Renal pelvis (tissue), 12 donors: Measurements from ENCODE around the gene UBE3C. TPM values are rescaled to one million over a fixed set of nuclear protein-coding genes. Genes with fewer than 3 reads are reported as not detected.
A peak's percentile ranks its signal among the peaks of the same experiment; 100 is the strongest.
"Not testable (repeated sequence)": the region's sequence is repeated elsewhere in the genome, so short reads cannot be mapped to it uniquely, and the experiment has no call there.

Source experiments
- DNase-seq: peaks from one replicate; pipeline ENCODE4 v3.0.0-alpha.2; 2013
- long read RNA-seq, 16 experiments: transcript quantifications; one replicate each; lab custom pipeline, GENCODE V29; 2026
- polyA plus RNA-seq, 3 donors: library from polyadenylated mRNA; unstranded; fragments of 120-200 nt; gene quantifications; one replicate each; pipeline ENCODE4 v1.2.1, GENCODE V29; 2013; ENCODE audit not compliant: insufficient read length in 3 of 3

The UBE3C gene
- 10 to 100 TPM; 38.0 to 47.1 (median 44.3) TPM for polyA plus RNA-seq
- long read RNA-seq, donor 1, full-length matches to known transcripts = 3 of 3 reads
- long read RNA-seq, donor 1, partial matches to known transcripts = 0 of 3 reads
- long read RNA-seq, donor 1, other reads (novel, unspliced or antisense) = 0 of 3 reads
- long read RNA-seq, donor 2, full-length matches to known transcripts = 4 of 4 reads
- long read RNA-seq, donor 2, partial matches to known transcripts = 0 of 4 reads
- long read RNA-seq, donor 2, other reads (novel, unspliced or antisense) = 0 of 4 reads
- long read RNA-seq, donor 3, full-length matches to known transcripts = 1 of 1 reads
- long read RNA-seq, donor 3, partial matches to known transcripts = 0 of 1 reads
- long read RNA-seq, donor 3, other reads (novel, unspliced or antisense) = 0 of 1 reads
- long read RNA-seq, donor 4, full-length matches to known transcripts = 6 of 6 reads
- long read RNA-seq, donor 4, partial matches to known transcripts = 0 of 6 reads
- long read RNA-seq, donor 4, other reads (novel, unspliced or antisense) = 0 of 6 reads
- long read RNA-seq, donor 5, partial matches to known transcripts = 0 of 1 reads
- long read RNA-seq, donor 5, other reads (novel, unspliced or antisense) = 0 of 1 reads
- long read RNA-seq, donor 6, full-length matches to known transcripts = 2 of 2 reads
- long read RNA-seq, donor 6, partial matches to known transcripts = 0 of 2 reads
- long read RNA-seq, donor 6, other reads (novel, unspliced or antisense) = 0 of 2 reads
- long read RNA-seq, donor 7, full-length matches to known transcripts = 5 of 41 reads
- long read RNA-seq, donor 7, partial matches to known transcripts = 36 of 41 reads
- long read RNA-seq, donor 7, other reads (novel, unspliced or antisense) = 0 of 41 reads
- long read RNA-seq, donor 8, full-length matches to known transcripts = 6 of 6 reads
- long read RNA-seq, donor 8, partial matches to known transcripts = 0 of 6 reads
- long read RNA-seq, donor 8, other reads (novel, unspliced or antisense) = 0 of 6 reads
- long read RNA-seq, donor 9, full-length matches to known transcripts = 3 of 9 reads
- long read RNA-seq, donor 9, partial matches to known transcripts = 6 of 9 reads
- long read RNA-seq, donor 9, other reads (novel, unspliced or antisense) = 0 of 9 reads
- long read RNA-seq, donor 10, full-length matches to known transcripts = 3 of 11 reads
- long read RNA-seq, donor 10, partial matches to known transcripts = 8 of 11 reads
- long read RNA-seq, donor 10, other reads (novel, unspliced or antisense) = 0 of 11 reads
- long read RNA-seq, donor 11, full-length matches to known transcripts = 1 of 1 reads
- long read RNA-seq, donor 11, partial matches to known transcripts = 0 of 1 reads
- long read RNA-seq, donor 11, other reads (novel, unspliced or antisense) = 0 of 1 reads
- long read RNA-seq, donor 12, full-length matches to known transcripts = 6 of 72 reads
- long read RNA-seq, donor 12, partial matches to known transcripts = 60 of 72 reads
- long read RNA-seq, donor 12, other reads (novel, unspliced or antisense) = 6 of 72 reads
- long read RNA-seq, donor 13, full-length matches to known transcripts = 3 of 3 reads
- long read RNA-seq, donor 13, partial matches to known transcripts = 0 of 3 reads
- long read RNA-seq, donor 13, other reads (novel, unspliced or antisense) = 0 of 3 reads
- long read RNA-seq, donor 14, full-length matches to known transcripts = 3 of 3 reads
- long read RNA-seq, donor 14, partial matches to known transcripts = 0 of 3 reads
- long read RNA-seq, donor 14, other reads (novel, unspliced or antisense) = 0 of 3 reads
- long read RNA-seq, donor 15, full-length matches to known transcripts = 2 of 67 reads
- long read RNA-seq, donor 15, partial matches to known transcripts = 65 of 67 reads
- long read RNA-seq, donor 15, other reads (novel, unspliced or antisense) = 0 of 67 reads
- long read RNA-seq, donor 16, full-length matches to known transcripts = 2 of 2 reads
- long read RNA-seq, donor 16, partial matches to known transcripts = 0 of 2 reads
- long read RNA-seq, donor 16, other reads (novel, unspliced or antisense) = 0 of 2 reads

DNA sequence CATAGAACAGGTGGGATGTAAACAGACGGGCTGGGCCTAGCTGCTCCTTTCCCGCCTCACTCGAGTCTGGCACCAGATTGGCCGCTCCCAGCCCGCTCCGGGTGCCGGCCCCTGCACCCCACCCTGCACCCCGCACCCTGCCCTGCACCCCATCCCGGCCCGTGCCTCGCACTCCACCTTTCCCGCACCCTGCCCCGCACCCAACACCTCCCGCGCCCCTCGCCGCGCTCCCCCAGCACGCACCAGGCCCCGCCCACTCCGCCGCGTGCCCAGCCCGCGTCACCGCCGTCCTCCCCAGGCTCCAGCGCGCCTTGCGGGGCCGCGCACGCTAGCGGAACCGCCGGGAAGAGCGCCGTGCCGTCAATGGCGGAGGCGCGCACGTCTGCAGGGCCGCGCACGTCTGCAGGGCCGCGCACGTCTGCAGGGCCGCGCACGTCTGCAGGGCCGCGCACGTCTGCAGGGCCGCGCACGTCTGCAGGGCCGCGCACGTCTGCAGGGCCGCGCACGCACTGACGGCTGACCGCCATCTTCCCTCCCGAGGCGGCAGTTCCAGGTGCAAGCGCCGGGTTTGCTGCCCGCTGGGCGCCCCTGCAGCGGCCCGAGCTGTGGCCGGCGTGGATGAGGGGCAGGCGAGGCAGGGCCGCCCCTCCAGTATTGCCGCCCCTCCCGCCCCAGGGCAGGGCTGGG lies at the start of gene UBE3C:
TSS of gene UBE3C (plus strand) at position 503 of the 687 bp plus-strand sequence. CDS start 347 bp downstream, outside the sequence.
- peak; percentile 92 for DNase-seq

- DNase-seq = no peak
Measured at GRCh38 chr7:157089100-157089610, 49.6 kb upstream of the UBE3C start.

DNA sequence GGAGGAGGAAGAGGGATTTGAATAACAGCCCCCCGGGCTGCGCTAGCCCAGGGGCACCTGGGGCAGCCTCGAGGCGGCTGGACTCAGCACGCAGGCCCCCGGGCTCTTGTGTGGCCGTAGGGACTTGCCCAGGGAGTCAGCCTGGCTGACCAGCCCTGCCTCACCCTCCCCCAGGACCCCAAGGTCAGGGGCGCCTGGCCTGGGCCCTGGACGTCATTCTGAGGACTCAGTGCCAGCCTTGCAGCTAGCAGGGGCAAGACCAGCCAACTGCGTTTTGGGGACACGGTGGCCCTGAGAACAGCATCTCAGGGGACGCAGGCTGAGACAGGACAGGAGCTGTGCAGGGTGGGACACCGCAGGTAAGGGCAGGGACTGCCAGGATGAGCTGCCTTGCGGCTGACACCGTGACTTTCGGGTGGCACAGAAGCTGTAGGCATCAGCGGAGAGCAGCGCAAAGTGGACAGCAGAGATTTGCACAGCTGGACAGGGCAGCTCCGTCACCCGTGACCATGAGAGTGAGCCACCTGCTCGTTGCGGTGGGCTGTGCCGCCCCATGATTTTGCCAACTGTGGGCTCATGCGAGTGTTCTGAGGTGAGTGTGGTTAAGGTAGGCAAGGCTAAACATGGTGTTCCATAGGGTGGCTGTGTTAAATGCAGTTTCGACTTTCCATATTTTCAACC lies 48.1 kb upstream of the UBE3C start:
- DNase-seq = no peak

- no peak for DNase-seq
Measured at GRCh38 chr7:157096286-157097055, 42.3 kb upstream of the UBE3C start.

GRCh38 chr7:157097056-157097329 lies 41.7 kb upstream of the UBE3C start:
- DNase-seq = no peak

- no peak for DNase-seq
Measured at GRCh38 chr7:157097569-157097968, 41.2 kb upstream of the UBE3C start.

DNA sequence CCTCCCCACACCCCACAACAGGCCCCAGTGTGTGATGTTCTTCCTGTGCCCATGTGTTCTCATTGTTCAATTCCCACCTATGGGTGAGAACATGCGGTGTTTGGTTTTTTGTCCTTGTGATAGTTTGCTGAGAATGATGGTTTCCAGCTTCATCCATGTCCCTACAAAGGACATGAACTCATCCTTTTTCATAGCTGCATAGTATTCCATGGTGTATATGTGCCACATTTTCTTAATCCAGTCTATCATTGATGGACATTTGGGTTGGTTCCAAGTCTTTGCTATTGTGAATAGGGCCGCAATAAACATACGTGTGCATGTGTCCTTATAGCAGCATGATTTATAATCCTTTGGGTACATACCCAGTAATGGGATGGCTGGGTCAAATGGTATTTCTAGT lies 38.7 kb upstream of the UBE3C start:
- DNase-seq = not testable (repeated sequence)

GRCh38 chr7:157103641-157104040 lies 35.1 kb upstream of the UBE3C start:
- DNase-seq = not testable (repeated sequence)

DNA sequence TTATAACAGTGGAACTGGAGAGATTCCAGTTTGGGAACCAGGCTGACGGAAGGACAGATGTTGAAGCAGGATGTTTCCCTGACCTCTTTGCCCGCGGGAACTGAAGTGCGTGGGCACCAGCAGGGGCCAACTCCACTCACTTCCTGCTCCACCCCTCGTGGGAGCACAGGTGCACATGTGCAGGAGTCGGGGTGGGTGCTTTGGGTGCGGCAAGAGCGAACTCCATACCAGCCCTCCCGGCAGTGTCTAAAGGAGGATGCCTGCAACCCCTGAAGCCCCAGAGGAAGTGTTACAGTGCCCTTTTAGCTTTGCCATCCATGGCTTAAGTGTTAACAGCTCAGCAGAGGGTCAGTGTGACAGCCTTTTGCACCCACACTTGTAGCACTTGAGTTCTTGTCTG lies 27.4 kb upstream of the UBE3C start:
- DNase-seq = no peak

DNA sequence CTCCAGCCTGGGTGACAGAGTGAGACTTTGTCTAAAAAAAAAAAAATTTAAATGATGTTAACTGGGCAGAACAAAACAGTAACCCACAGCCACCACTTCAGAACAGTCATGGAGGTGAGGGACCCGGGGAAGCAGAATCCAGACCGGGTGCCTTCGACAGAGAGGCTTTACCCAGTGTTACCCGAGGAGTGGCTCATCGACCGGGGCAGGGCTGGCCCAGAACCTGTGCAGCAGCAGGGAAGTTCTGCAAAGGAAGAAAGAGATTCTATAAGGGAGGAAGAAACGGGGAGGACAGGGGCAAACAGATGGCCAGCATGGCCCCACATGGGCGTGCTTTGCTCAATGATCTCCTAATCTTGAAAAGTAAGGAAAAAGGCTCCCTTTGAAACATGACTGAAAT lies 26.0 kb upstream of the UBE3C start:
- no peak for DNase-seq

GRCh38 chr7:157113607-157114006 lies 25.1 kb upstream of the UBE3C start:
- DNase-seq = no peak

DNA sequence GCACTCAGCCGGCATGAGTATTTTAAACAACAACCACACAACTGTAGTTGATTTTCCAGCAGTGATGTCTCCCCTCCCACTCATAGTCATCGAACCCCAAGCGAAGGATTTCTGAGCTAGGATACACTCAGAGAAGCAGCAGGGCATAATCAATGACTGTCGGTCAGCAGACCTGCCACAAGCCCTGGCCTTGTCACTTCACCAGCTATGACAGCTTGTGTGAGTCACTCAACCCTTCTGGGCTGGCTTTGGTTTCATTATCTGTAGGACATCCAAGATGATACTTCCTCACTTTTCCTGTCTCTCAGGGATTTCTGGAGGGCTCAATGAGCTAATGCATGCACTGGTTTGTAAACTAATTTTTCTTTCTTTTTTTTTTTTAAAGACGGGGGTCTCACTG lies 22.0 kb upstream of the UBE3C start:
- DNase-seq = no peak

DNA sequence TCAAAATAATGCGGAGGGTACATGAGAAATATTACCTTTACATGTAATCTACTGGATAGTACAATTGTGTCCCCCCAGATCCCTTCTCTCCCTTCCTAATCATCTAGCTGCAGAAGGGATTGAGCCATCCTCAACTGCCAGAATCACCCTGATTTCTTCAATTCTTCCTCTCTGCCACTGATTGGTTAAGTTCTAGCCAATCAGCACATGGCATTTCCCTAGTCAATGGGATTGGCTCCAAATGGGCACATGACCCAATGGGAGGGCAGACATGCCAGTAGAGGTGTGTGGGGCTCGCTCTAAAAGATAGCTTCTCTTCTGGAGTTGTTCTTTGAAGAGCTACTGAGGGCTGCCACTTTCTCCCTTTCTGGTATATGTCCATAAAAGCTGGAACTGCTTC lies 20.9 kb upstream of the UBE3C start:
- DNase-seq = no peak

DNA sequence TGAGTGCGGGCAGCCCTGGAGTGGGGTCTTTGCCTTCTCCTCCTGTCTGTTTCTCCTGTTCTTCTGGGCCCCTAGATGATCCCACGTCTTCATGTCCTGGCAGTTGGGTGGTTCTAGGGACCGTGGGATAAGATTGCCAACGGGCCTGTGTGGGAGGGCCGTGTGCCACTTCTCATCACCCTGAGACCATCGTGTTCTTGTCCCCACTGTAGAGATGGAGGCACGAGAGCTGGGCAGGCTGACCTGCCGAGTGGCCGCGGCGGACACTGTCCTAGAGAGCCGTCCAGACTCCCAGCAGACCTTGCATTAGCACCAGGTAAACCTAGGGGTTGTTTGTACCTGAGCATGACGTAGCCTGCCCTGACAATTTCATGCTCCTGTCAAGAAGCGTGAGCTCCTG lies 18.5 kb upstream of the UBE3C start:
- no peak for DNase-seq

DNA sequence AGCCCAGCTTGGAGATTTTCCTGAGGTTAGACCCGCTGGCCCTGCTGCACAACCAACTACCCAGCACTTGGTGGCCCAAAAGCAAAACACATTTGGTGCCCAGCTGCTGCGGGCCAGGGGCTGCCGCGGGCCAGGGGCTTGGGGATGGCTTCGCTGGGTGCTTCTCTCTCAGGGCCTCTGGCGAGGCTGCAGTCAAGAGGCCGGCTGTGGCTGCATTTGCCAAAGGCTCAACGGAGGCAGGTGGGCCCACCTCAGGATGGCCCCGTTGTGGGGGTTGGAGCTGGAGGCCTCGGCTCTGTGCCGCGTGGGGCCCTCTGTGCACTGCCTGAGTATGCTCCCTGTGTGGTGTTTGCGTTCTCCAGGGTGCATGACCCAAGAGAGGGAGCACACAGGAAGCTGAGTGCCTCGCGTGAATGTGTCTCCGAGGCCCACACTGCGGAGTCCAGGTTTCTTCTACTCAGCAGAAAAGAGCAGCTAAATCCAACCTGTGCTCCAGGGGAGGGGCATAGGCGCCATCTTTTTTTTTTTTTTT lies 17.5 kb upstream of the UBE3C start:
- DNase-seq = no peak

GRCh38 chr7:157122800-157123495 lies 15.8 kb upstream of the UBE3C start:
- DNase-seq = no peak

- DNase-seq = no peak
Measured at GRCh38 chr7:157124690-157125089, 14.0 kb upstream of the UBE3C start.
